D721Med (cell line): ENCODE measurements around the gene ADCY1.
A peak's percentile ranks its signal among the peaks of the same experiment; 100 is the strongest.
"Not testable (repeated sequence)": the region's sequence is repeated elsewhere in the genome, so short reads cannot be mapped to it uniquely, and the experiment has no call there.

Experiments used
- DNase-seq: peaks from one replicate; pipeline ENCODE4 v3.0.0; 2011; ENCODE audit warnings: low spot score; ENCODE audit not compliant: insufficient read length
- FAIRE-seq: peaks from 2 replicates; lab custom pipeline; 2011; peaks lifted over from hg19 to GRCh38; lab: Jason Lieb, UNC
- TF ChIP-seq, protein P1 (sequence below): IDR thresholded peaks from 2 replicates; pipeline ENCODE4 v1.5.1; 2012; ENCODE audit warnings: mild to moderate bottlenecking, control low read depth; ENCODE audit not compliant: insufficient read depth; ENCODE audit errors: missing control alignments

Gene ADCY1

DNA sequence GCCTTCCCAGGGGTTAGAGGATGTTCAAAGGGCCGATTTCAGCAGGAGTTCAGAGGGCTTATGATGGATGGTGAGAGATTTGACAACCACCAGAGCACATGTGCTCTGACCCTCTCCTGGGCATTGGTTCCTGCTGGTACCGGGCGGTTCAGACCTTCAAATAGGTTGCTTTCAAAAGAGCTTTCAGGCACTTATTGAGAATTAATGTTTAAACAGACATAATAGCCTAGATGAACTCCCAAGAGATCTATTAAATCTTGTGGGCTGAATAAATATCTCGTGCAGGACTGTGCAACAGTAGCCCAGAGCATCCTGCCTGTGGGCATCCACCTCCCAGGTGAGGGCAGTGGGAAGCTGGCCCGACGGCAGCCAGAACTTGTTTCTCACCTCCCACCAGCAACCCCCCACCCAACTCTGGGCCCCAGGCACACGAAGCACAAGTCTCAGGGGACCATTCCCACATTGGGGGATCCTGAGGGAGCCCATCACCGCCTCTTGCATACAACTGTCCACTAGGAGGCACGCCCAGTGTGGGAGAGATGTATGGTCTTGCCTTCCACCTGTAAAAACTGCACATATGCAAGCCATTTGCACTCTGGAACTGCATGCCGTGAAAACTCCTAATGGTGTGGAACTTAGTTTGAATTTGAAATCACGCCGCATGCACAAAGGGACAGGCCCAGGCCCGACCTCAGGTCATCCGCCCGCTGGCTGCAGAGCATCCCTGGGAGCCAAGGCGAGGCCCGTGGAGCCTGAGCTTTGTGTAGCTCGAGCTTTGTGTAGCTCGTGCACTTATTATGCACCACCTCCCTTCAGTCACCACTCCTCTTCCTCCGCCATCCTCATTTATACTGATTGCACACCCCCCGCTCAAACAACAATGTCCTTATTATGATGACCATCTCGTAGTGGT lies 147.8 kb downstream of the ADCY1 start:
- DNase-seq (no peak), FAIRE-seq (no peak)
- TF ChIP-seq, protein P1, sequence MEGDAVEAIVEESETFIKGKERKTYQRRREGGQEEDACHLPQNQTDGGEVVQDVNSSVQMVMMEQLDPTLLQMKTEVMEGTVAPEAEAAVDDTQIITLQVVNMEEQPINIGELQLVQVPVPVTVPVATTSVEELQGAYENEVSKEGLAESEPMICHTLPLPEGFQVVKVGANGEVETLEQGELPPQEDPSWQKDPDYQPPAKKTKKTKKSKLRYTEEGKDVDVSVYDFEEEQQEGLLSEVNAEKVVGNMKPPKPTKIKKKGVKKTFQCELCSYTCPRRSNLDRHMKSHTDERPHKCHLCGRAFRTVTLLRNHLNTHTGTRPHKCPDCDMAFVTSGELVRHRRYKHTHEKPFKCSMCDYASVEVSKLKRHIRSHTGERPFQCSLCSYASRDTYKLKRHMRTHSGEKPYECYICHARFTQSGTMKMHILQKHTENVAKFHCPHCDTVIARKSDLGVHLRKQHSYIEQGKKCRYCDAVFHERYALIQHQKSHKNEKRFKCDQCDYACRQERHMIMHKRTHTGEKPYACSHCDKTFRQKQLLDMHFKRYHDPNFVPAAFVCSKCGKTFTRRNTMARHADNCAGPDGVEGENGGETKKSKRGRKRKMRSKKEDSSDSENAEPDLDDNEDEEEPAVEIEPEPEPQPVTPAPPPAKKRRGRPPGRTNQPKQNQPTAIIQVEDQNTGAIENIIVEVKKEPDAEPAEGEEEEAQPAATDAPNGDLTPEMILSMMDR, result no peak

DNA sequence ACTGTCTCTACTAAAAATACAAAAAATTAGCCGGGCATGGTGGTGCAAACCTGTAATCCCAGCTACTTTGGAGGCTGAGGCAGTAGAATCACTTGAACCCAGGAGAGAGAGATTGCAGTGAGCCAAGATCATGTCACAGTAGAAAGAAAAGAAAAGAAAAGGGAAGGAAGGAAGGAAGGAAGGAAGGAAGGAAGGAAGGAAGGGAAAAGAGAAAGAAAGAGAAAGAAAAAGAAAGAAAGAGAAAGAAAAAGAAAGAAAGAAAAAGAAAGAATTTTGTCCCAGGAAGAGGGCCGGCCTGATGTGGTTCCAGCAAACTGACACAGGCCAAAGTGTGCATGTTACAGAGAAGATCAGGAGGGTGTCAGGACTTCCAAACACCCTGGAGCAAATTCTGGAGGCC lies 151.1 kb downstream of the ADCY1 start:
- FAIRE-seq, DNase-seq: not testable (repeated sequence)

DNA sequence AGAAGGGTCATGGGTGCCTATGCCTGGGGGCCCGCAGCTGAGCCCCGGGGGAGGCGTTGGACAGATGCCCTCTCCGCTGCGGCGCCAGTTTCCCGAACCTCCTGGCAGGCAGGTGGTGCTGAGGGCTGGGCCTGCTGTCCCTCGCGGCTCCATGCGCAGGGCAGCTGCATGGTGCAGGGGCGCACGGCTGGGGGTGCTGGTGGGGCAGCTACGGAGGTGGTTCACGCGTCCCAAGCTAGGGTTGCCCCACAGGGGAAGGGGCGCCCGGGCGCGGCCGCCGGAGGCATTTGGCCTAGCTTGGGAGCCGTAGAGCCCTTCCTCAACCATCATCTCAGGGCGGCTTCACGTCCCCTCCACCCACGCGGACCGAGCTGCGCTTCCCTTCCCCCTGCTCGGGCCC lies 152.7 kb downstream of the ADCY1 start:
- FAIRE-seq (no peak), DNase-seq (no peak)
- TF ChIP-seq, protein P1, result no peak

DNA sequence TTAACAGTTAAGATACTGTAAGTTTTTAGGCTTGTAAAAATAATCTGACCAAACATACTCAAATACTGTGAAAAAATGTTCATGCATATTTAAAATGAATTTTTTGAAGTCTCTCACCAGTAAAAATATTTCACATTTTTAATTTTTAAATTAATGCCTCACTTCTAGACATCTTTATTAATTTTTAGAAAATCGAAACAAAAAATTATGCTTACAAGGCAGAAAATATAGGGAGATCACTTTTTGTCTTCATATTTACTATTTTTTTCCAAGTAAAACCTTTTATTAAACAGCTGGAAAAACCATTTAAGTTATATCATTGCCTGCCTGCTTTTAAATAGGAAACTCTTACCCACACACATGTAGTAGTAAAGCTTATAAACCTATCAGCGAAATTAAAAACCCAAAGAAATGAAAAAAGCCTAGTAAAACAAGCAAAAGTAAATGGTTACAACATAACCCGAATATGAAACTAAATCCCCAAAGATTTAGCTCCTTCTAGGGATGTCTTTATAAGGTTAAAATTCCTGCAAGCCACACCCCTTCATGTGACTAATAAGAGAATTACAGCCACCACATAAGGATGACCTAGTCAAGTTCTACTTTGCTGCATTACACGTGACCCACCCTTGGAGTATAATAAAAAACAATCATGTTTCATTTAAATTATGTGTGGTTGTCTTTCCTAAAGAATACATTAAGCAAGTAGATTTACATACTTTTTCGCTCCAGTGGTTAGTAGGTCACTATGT lies 157.7 kb downstream of the ADCY1 start:
- DNase-seq, result not testable (repeated sequence)
- FAIRE-seq, result peak; percentile 29

DNA sequence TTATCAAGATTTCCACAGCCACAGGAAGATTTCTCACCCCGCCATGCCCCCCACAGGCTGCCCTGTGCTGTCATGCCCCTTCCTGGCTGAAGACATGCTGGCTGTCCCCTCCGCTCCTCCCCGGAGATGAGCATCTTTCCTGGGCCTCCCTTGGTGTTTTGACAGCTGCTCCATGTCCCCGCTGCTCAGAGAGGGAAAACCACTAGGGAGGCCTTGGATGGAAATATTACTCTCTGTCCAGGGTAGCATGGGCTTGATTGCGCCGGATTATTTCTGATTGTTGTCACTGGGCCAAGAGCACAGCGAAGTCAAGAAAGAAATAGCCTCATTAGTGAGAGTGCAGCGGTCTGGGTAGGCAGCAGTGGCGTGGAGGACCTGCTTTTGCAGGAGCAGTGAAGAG lies 164.8 kb downstream of the ADCY1 start:
- FAIRE-seq, DNase-seq: not testable (repeated sequence)

DNA sequence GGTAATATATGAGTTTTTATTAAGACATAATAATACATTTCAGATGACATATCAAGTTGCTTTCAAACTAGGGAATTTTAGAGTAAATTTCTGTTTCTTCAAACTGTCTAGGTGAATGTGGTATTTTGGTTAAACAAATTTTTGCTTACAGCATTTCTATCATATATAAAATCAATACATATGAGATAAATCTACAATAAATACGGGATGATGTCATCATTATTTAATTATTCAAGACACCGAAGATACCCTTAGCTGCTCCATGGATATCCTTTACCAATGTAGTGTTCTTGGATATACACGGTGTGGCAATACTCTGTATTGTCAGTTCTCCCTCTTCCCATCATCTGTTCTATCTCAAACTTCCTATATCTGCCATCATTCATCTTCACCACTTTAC lies 166.4 kb downstream of the ADCY1 start:
- FAIRE-seq, DNase-seq: not testable (repeated sequence)

DNA sequence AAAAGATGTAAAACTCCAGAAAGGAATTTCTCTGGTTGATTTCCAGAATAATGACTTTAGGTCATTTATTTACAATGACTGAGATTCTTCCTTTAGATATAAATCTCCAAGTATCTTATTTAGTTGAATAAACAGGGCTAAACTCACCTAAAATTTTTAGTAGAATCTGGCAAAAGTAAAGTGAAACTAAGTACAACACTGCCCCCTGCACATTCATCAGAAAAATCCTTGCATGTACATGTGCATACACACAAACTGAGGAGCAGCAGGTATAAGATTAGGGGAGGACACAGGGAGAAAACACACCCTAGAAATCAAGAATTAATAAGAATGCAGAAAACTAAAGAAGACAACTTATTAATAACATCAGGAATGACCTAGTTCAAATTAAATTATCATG lies 174.8 kb downstream of the ADCY1 start:
- DNase-seq, result not testable (repeated sequence)
- peak; percentile 87 for FAIRE-seq

DNA sequence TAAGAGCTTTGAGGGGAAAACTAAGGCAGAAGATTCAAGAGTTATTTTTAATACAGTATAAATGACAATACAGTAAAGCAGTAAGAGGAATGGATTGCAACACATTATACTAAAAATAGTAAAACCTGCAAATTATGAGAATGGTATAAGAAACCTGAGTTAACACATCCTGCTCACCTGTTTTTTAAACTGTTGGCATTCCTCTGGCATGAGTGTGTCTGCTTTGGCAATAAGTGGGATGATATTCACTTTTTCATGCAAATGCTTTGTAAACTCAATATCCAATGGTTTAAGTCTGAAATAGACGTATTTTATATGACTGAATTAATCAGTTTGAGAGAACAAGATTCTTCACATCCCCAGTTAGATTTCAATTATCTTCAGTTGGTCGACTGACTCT lies 177.2 kb downstream of the ADCY1 start:
- DNase-seq, FAIRE-seq: not testable (repeated sequence)

DNA sequence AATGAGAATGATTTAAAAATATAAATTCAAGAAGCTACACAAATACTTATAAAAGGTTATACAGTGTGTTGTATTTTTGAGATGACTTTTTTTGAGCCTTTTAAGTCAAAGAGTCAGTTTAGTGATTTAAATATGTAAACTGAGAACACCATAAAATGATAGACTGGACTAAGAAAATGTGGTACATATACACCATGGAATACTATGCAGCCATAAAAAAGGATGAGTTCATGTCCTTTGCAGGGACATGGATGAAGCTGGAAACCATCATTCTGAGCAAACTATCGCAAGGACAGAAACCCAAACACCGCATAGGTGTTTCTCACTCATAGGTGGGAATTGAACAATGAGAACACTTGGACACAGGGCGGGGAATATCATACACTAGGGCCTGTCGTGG lies 182.2 kb downstream of the ADCY1 start:
- not testable (repeated sequence) for FAIRE-seq, DNase-seq

DNA sequence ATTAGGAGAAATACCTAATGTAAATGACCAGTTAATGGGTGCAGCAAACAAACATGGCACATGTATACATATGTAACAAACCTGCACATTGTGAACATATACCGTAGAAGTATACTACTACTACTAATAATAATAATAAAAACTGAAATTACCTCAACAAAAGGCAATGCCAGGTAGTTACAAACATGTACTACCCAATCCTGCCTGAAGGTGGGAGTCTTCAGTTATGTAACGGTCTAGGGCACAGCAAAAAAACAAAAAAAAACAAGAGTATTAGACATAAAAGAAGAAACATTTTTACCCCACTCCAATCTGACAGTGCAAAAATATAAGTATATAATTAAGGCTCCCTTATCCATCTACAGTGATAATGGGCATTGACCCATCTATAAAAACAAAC lies 182.6 kb downstream of the ADCY1 start:
- not testable (repeated sequence) for FAIRE-seq, DNase-seq

DNA sequence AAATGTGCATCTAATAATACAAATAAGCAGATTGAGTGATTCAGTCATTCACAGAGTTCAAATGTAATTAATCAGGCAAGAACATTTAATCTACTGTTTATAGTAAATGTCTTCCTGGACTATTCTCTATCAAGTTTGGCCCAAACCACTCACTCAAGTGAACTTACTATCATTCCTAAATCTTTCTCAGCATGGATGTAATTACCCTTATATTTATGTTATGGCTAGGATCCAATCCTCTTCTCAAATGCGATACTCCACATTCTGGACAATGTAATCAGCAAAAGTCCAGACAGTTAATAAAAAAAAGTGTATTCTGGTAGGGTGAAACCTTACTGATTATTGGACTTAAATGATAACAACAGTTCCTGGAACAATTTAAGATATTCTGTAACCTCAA lies 185.3 kb downstream of the ADCY1 start:
- FAIRE-seq, DNase-seq: not testable (repeated sequence)

DNA sequence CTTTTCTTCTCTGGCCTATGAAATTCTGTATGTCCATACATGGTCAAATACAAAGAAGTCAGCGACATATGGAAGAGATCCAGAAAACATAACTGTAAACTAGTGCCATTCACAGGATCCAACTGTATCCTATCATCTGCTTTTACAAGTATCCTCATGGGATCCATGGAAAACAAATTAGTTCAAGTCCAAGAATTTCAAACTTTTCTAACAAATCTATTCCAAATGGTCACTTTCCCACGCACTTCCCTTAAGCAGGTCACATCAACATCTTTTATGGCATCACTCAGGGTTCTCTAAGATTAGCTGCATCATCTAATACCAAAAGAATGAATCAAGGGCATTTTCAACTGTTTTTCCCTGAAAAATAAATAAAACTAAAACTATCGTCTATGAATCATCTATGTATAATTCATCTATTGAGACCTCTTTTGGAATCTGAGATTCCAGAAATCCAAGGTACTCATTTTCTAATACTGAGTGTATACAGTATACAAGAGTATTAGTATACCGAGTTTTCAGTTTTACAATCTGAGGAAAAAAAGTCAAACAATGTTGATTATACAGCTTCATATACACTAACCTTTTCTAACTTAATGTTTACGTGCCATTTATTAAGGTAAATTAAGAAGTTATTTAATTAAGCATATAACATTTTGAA lies 187.5 kb downstream of the ADCY1 start:
- DNase-seq, FAIRE-seq: not testable (repeated sequence)

DNA sequence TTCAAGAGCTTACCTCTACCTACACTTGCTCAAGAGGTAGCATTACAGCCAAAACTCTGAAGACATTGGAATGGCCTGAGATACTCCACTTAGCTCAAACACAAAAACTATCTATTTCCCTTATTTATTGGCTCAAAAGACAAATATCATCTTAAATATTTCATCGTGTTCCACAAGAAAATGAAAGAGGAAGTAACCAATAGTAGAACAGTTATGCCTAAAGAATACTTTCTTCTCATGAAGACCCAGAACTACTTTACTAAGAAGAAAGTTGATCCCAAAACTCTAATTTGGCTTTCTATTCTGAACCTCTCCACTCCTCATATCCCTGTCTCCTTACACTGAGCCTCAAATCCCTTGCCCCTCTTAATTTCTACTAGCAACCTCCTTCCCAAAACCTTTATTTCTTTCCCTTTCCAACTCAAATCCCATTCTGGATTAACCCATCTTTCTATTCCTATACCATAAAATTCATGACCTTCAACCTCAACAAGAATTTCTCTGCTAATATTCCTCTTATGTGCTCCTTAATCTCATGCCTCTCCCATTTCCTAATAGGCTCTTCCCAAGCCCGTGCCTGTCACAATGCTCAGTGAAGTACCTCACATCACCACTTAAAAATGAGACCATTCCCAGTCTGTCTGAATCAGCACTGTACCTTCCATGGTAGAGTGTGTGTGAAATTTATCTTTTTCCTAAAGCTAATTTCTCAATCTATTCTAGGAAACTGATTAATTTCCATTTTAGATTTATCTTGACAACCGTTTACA lies 188.2 kb downstream of the ADCY1 start:
- DNase-seq, FAIRE-seq: not testable (repeated sequence)

DNA sequence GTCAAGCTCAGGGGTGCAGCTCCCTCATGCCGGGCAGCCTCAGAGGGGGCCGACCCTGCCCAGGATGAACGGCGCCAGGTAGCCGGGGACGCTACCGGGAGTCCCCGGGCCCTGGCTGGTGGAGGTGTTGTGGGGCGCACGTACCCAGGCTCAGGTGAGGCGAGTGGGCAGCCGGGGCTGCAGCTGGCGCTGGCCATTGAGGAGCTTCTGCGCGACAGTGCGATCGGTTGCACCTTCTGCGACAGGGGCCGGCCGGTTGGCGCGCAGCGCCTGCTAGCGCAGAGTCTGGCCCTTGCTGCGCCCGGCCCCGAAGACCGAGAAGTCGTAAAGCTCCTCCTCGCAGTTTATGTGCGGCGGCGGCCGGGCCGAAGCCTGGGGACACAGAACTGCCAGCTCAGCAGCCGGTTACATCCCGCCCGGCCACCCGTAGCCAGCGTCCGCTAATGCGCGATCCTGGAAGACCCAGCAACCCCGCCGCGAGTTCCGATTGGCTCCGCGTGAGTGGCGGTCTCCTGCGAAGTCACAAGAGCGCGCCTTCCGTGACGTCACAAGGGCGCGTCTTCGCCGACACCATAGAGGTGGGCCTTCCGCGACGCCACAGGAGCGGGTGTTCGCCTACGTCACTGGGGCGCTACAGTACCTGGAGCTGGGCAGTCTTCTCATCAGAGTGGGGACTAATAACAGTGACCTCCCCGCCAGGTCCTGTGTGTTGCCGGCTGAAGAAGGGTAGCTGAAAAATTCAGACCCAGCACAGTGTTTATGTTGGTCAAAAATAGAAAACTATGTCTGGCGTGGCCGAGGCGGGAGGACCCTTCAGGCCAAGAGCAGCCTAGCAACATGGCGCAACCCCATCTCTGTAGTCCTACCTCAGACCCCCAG lies 194.6 kb downstream of the ADCY1 start:
- DNase-seq, result peak; percentile 68
- FAIRE-seq, result not testable (repeated sequence)

DNA sequence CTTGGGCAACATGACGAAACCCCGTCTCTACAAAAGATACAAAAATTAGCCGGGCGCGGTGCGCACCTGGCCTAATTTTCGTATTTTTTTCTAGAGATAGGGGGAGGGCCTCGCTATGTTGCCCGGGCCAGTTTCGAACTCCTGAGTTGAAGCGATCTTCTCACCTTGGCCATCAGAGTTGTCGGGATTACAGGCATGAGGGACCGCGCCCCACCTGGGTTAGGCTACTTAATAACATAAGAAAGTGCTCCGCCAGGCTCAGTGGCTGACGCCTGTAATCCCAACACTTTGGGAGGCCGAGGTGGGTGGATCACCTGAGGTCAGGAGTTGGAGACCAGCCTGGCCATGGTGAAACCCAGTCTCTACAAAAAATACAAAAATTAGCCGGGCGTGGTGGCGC lies 195.5 kb downstream of the ADCY1 start:
- not testable (repeated sequence) for DNase-seq, FAIRE-seq
